Glutamatergic neuron (in vitro differentiated cells): ENCODE measurements around the gene WDR88. TPM values are rescaled to one million over a fixed set of nuclear protein-coding genes. Genes with fewer than 3 reads are reported as not detected.

ENCODE experiments used
- DNase-seq: peaks from one replicate; pipeline ENCODE4 v3.0.0; 2022
- H3K27ac Mint-ChIP-seq: one replicate; pipeline ENCODE4 v1.8.0; 2020; ENCODE audit warnings: mild to moderate bottlenecking, mixed read lengths, inconsistent platforms; ENCODE audit not compliant: unreplicated experiment
- H3K27me3 Mint-ChIP-seq: one replicate; pipeline ENCODE4 v1.8.0; 2020; ENCODE audit warnings: mild to moderate bottlenecking, moderate library complexity, mixed read lengths, inconsistent platforms; ENCODE audit not compliant: unreplicated experiment
- H3K36me3 Mint-ChIP-seq: one replicate; pipeline ENCODE4 v1.8.0; 2020; ENCODE audit warnings: mild to moderate bottlenecking, mixed read lengths, inconsistent platforms; ENCODE audit not compliant: unreplicated experiment
- H3K4me1 Mint-ChIP-seq: one replicate; pipeline ENCODE4 v1.8.0; 2020; ENCODE audit warnings: mild to moderate bottlenecking, low read depth, mixed read lengths, inconsistent platforms; ENCODE audit not compliant: unreplicated experiment
- H3K4me3 Mint-ChIP-seq: one replicate; pipeline ENCODE4 v1.8.0; 2020; ENCODE audit warnings: mild to moderate bottlenecking, mixed read lengths, inconsistent platforms; ENCODE audit not compliant: unreplicated experiment
- H3K9me3 Mint-ChIP-seq: one replicate; pipeline ENCODE4 v1.8.0; 2020; ENCODE audit warnings: mild to moderate bottlenecking, moderate library complexity, mixed read lengths, inconsistent platforms; ENCODE audit not compliant: unreplicated experiment
- CTCF ChIP-seq: fragments of 200-600 bp; sonication (generic); IDR thresholded peaks from one replicate; pipeline ENCODE4 v1.5.0; 2021; ENCODE audit not compliant: partially characterized antibody, unreplicated experiment
- total RNA-seq: library from RNA; stranded (reverse); fragmentation: NEBNext Ultra II Directional; extraction: Animal tissue kit (Norgen Biotek cat#: 25700); gene quantifications from one replicate; pipeline ENCODE4 v1.2.1, GENCODE V29; 2021; ENCODE audit not compliant: unreplicated experiment

The WDR88 gene
- total RNA-seq, 1 donor from 2014 or later, result not detected

- no peak overlapping the region for H3K4me3 Mint-ChIP-seq
- H3K9me3 Mint-ChIP-seq, result no peaks in the 10 kb centered on the region
- TF ChIP-seq CTCF, result no peak
- no peaks in the 10 kb centered on the region for H3K36me3 Mint-ChIP-seq
- peaks cover 2% of the 10 kb centered on the region for H3K4me1 Mint-ChIP-seq
- no peak for DNase-seq
- peaks cover 5% of the 10 kb centered on the region for H3K27me3 Mint-ChIP-seq
- H3K27ac Mint-ChIP-seq, result no peak overlapping the region
Measured at GRCh38 chr19:33212436-33213172, 80.7 kb downstream of the WDR88 start.

GRCh38 chr19:33214596-33214995 lies 82.7 kb downstream of the WDR88 start:
- H3K4me3 Mint-ChIP-seq, result no peak overlapping the region
- no peak for TF ChIP-seq CTCF
- H3K27me3 Mint-ChIP-seq, result peaks cover 2% of the 10 kb centered on the region
- no peak overlapping the region for H3K27ac Mint-ChIP-seq
- H3K36me3 Mint-ChIP-seq, result no peaks in the 10 kb centered on the region
- H3K9me3 Mint-ChIP-seq, result no peaks in the 10 kb centered on the region
- peak; percentile 63 for DNase-seq
- H3K4me1 Mint-ChIP-seq, result peaks cover 2% of the 10 kb centered on the region

GRCh38 chr19:33215438-33216197 lies 83.7 kb downstream of the WDR88 start:
- Mint-ChIP-seq H3K27ac (no peak overlapping the region), H3K9me3 (no peaks in the 10 kb centered on the region), H3K27me3 (peaks cover 2% of the 10 kb centered on the region), H3K4me1 (peaks cover 2% of the 10 kb centered on the region), H3K36me3 (peaks cover 4% of the 10 kb centered on the region), H3K4me3 (no peak overlapping the region)
- TF ChIP-seq CTCF, result no peak
- DNase-seq, result no peak

- peaks cover 2% of the 10 kb centered on the region for H3K27me3 Mint-ChIP-seq
- H3K4me1 Mint-ChIP-seq, result peaks cover 2% of the 10 kb centered on the region
- H3K36me3 Mint-ChIP-seq, result peaks cover 10% of the 10 kb centered on the region
- DNase-seq, result no peak
- no peak overlapping the region for H3K27ac Mint-ChIP-seq
- H3K4me3 Mint-ChIP-seq, result no peak overlapping the region
- H3K9me3 Mint-ChIP-seq, result no peaks in the 10 kb centered on the region
- no peak for TF ChIP-seq CTCF
Measured at GRCh38 chr19:33216198-33216830, 84.4 kb downstream of the WDR88 start.
